Measurements from ENCODE around the gene IFNLR1.
"Not testable (repeated sequence)": the region's sequence is repeated elsewhere in the genome, so short reads cannot be mapped to it uniquely, and the experiment has no call there.

The IFNLR1 gene

GRCh38 chr1:24215226-24215814, 28.2 kb upstream of the IFNLR1 start:
- in situ Hi-C loops (cut with MboI; ENCODE audit: low sequenced_read_pairs): loop anchor here (25.0 kb wide), 1 partner anchor 622 kb away; no protein-coding TSS in a partner anchor
- no peak for DNase-seq (ENCODE audit: low spot score in 2 of 2)
- H3K27me3 ChIP-seq (ENCODE audit: low read depth): peaks cover 7% of the 10 kb centered on the region; the same call in 1 of the 2 replicates
- H3K4me3 ChIP-seq: no peak overlapping the region
- H3K4me1 ChIP-seq: no peaks in the 10 kb centered on the region
- no peaks in the 10 kb centered on the region for H3K9me3 ChIP-seq
- H3K36me3 ChIP-seq (replicated peaks): no peaks in the 10 kb centered on the region

DNA sequence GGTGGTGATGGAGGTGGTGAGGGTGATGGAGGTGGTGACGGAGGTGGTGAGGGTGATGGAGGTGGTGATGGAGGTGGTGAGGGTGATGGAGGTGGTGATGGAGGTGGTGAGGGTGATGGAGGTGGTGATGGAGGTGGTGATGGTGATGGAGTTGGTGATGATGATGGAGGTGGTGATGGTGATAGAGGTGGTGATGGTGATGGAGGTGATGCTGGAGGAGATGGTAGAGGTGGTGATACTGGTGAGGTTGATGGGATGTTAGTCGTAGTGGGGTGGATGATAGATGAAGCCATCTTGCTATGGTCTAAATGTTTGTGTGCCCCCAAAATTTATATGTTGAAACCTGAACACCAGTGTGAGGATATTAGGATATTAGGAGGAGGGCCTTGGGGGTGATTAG, 25.3 kb upstream of the IFNLR1 start:
- no peaks in the 10 kb centered on the region for H3K4me1 ChIP-seq
- peaks cover 7% of the 10 kb centered on the region; the same call in 1 of the 2 replicates for H3K27me3 ChIP-seq (ENCODE audit: low read depth)
- DNase-seq (ENCODE audit: low spot score in 2 of 2): no peak
- no peaks in the 10 kb centered on the region for H3K9me3 ChIP-seq
- H3K36me3 ChIP-seq (replicated peaks): no peaks in the 10 kb centered on the region
- in situ Hi-C loops (cut with MboI; ENCODE audit: low sequenced_read_pairs): loop anchor here (25.0 kb wide), 1 partner anchor 625 kb away; no protein-coding TSS in a partner anchor
- H3K4me3 ChIP-seq: no peak overlapping the region

DNA sequence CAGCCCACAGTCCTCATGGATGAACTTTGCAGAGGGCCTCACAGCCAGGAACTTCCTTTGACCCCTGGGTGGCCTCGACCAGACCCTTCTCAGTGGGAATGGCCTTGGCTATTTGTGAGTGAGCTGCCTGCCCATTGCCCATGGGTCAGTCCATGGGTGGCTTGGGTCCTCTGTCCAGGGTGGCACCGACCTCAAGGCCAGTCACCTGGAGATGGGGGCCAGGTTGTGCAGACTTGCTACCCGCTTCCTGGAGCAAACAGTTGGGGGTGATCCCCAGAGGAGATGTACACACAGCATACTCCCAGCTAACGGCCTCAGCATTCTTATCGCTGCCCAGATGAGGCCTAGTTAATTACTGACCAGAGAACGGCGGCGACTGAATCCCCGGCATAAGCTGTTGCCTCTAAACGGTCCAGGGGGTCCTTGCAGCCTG, 23.1 kb upstream of the IFNLR1 start:
- Histone ChIP-seq H3K4me1 (no peaks in the 10 kb centered on the region), H3K36me3 (replicated peaks) (no peaks in the 10 kb centered on the region), H3K4me3 (no peak overlapping the region), H3K9me3 (no peaks in the 10 kb centered on the region), H3K27me3 (ENCODE audit: low read depth) (peaks cover 3% of the 10 kb centered on the region; the same call in 1 of the 2 replicates)
- DNase-seq (ENCODE audit: low spot score in 2 of 2): no peak
- in situ Hi-C loops (cut with MboI; ENCODE audit: low sequenced_read_pairs): loop anchor here (25.0 kb wide), 1 partner anchor 627 kb away; no protein-coding TSS in a partner anchor

DNA sequence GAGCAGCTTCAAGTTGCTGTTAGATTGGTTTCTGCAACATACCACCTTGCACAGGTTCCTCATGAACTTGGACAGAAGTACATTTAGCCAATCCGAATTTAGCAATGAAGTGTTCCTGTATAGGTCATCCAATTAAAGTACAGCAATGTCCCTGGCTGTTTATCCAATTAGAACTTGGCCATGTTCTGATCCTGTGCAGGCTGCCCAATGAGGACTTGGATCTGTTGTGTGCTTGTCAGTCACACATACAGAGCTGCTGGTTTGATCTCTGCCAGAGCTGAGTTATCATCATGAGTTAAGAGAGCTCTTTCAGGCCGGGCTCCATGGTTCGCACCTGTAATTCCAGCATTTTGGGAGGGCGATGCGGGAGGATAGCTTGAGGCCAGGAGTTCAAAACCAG, 22.0 kb upstream of the IFNLR1 start:
- no peak for DNase-seq (ENCODE audit: low spot score in 2 of 2)
- Histone ChIP-seq H3K36me3 (replicated peaks) (no peaks in the 10 kb centered on the region), H3K4me3 (no peak overlapping the region), H3K27me3 (ENCODE audit: low read depth) (peaks cover 3% of the 10 kb centered on the region; the same call in 1 of the 2 replicates), H3K4me1 (no peaks in the 10 kb centered on the region), H3K9me3 (no peaks in the 10 kb centered on the region)
- in situ Hi-C loops (cut with MboI; ENCODE audit: low sequenced_read_pairs): loop anchor here (10.0 to 25.0 kb wide), 2 partner anchors 426 to 628 kb away; no protein-coding TSS in a partner anchor

GRCh38 chr1:24207709-24208108, 20.6 kb upstream of the IFNLR1 start:
- in situ Hi-C loops (cut with MboI; ENCODE audit: low sequenced_read_pairs): loop anchor here (10.0 to 25.0 kb wide), 2 partner anchors 427 to 630 kb away; no protein-coding TSS in a partner anchor
- Histone ChIP-seq H3K36me3 (replicated peaks) (no peaks in the 10 kb centered on the region), H3K4me1 (no peaks in the 10 kb centered on the region), H3K27me3 (ENCODE audit: low read depth) (no peaks in the 10 kb centered on the region), H3K9me3 (no peaks in the 10 kb centered on the region), H3K4me3 (no peak overlapping the region)
- no peak for DNase-seq (ENCODE audit: low spot score in 2 of 2)

DNA sequence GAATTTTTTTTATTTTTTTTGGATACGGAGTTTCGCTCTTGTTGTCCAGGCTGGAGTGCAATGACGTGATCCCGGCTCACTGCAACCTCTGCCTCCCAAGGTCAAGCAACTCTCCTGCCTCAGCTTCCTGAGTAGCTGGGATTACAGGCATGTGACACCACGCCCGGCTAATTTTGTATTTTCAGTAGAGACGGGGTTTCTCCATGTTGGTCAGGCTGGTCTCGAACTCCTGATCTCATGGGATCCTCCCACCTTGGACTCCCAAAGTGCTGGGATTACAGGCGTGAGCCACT, 20.3 kb upstream of the IFNLR1 start:
- not testable (repeated sequence) for H3K4me1 ChIP-seq; DNase-seq (ENCODE audit: low spot score in 2 of 2); H3K9me3 ChIP-seq; H3K27me3 ChIP-seq (ENCODE audit: low read depth); H3K36me3 ChIP-seq (replicated peaks); H3K4me3 ChIP-seq
- in situ Hi-C loops (cut with MboI; ENCODE audit: low sequenced_read_pairs): loop anchor here (10.0 to 25.0 kb wide), 2 partner anchors 427 to 630 kb away; no protein-coding TSS in a partner anchor

- in situ Hi-C loops (cut with MboI; ENCODE audit: low sequenced_read_pairs): loop anchor here (10.0 to 25.0 kb wide), 2 partner anchors 428 to 631 kb away; no protein-coding TSS in a partner anchor
- H3K4me3 ChIP-seq: no peak overlapping the region
- no peak for DNase-seq (ENCODE audit: low spot score in 2 of 2)
- no peaks in the 10 kb centered on the region for H3K9me3 ChIP-seq
- no peaks in the 10 kb centered on the region for H3K36me3 ChIP-seq (replicated peaks)
- H3K27me3 ChIP-seq (ENCODE audit: low read depth): no peaks in the 10 kb centered on the region
- no peaks in the 10 kb centered on the region for H3K4me1 ChIP-seq
Observed at GRCh38 chr1:24206516-24207394, 19.7 kb upstream of the IFNLR1 start.

DNA sequence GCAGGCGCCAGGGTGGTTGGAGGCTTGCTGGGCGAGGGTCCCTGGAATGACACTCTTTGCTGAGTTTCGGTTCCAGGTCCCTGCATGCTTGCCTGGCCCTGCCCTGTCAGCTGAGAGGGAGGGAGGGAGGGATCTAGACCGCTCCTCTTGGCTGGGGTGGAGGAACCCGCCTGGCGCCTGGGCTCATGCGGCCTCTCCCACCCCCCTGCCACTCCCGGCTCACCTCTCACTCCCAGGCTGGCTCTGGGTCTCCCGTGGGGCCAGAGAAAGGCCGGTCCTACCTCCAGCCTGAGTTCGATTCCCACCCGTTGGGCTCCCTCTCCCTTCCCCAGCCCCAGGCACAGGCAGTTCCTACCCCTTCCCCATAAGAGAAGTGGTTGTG, 19.0 kb upstream of the IFNLR1 start:
- Histone ChIP-seq H3K4me3 (no peak overlapping the region), H3K27me3 (ENCODE audit: low read depth) (no peaks in the 10 kb centered on the region), H3K36me3 (replicated peaks) (no peaks in the 10 kb centered on the region), H3K4me1 (no peaks in the 10 kb centered on the region), H3K9me3 (no peaks in the 10 kb centered on the region)
- DNase-seq (ENCODE audit: low spot score in 2 of 2): no peak
- in situ Hi-C loops (cut with MboI; ENCODE audit: low sequenced_read_pairs): loop anchor here (10.0 to 25.0 kb wide), 2 partner anchors 429 to 631 kb away; no protein-coding TSS in a partner anchor

GRCh38 chr1:24205345-24206082, 18.4 kb upstream of the IFNLR1 start:
- no peak for DNase-seq (ENCODE audit: low spot score in 2 of 2)
- H3K4me3 ChIP-seq: no peak overlapping the region
- no peaks in the 10 kb centered on the region for H3K27me3 ChIP-seq (ENCODE audit: low read depth)
- H3K4me1 ChIP-seq: no peaks in the 10 kb centered on the region
- in situ Hi-C loops (cut with MboI; ENCODE audit: low sequenced_read_pairs): loop anchor here (10.0 to 25.0 kb wide), 2 partner anchors 429 to 632 kb away; no protein-coding TSS in a partner anchor
- no peaks in the 10 kb centered on the region for H3K9me3 ChIP-seq
- H3K36me3 ChIP-seq (replicated peaks): no peaks in the 10 kb centered on the region

DNA sequence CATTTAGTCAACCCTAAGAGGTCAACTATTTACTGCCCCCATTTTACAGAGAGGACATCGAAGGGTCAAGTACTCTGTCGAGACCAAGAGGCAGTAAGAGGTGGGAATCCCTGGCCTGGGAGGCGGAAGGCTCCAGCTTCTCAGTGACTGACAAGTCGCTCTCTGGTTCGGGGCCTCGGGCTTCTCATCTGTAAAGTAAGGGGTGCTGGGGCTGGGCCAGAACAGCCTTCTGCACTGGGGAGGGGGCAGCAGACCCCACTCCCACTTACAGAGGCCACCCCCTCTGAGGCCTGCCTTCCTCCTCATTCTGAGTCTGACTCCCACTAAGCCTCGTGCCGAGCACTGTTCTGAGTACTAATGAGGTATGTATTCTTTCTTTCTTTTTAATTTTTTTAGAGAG, 17.0 kb upstream of the IFNLR1 start:
- in situ Hi-C loops (cut with MboI; ENCODE audit: low sequenced_read_pairs): loop anchor here (5.0 to 25.0 kb wide), 3 partner anchors 188 to 633 kb away; no protein-coding TSS in a partner anchor
- DNase-seq (ENCODE audit: low spot score in 2 of 2): no peak
- H3K27me3 ChIP-seq (ENCODE audit: low read depth): no peaks in the 10 kb centered on the region
- no peak overlapping the region for H3K4me3 ChIP-seq
- H3K9me3 ChIP-seq: no peaks in the 10 kb centered on the region
- H3K4me1 ChIP-seq: no peaks in the 10 kb centered on the region
- H3K36me3 ChIP-seq (replicated peaks): no peaks in the 10 kb centered on the region

DNA sequence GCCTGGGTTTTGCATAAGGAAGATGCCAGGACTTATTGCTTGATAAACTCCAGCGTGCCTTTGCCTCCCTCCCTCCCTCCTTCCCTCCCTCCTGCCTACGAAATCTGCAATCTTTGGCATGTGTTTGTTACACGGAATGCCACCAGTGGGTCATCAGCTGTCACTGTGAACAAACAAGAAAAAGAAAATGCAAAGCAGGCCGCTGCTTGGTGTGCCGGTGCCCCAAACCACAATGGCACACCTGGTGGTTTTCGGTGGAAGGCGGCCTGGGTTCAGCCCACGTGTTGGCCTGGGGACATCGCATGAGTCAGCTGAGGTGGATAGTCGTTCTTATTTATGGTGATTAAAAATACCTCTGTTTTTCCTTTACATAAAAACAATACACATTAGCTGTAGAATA, 16.3 kb upstream of the IFNLR1 start:
- in situ Hi-C loops (cut with MboI; ENCODE audit: low sequenced_read_pairs): loop anchor here (5.0 to 25.0 kb wide), 3 partner anchors 189 to 634 kb away; no protein-coding TSS in a partner anchor

GRCh38 chr1:24202987-24203386, 15.9 kb upstream of the IFNLR1 start:
- H3K4me3 ChIP-seq: no peak overlapping the region
- in situ Hi-C loops (cut with MboI; ENCODE audit: low sequenced_read_pairs): loop anchor here (5.0 to 25.0 kb wide), 3 partner anchors 189 to 634 kb away; no protein-coding TSS in a partner anchor
- H3K36me3 ChIP-seq (replicated peaks): no peaks in the 10 kb centered on the region

More for the DNA sequence above, 16.3 kb upstream of the IFNLR1 start:
- Histone ChIP-seq H3K36me3 (replicated peaks) (no peaks in the 10 kb centered on the region), H3K4me1 (no peaks in the 10 kb centered on the region), H3K27me3 (ENCODE audit: low read depth) (no peaks in the 10 kb centered on the region), H3K9me3 (no peaks in the 10 kb centered on the region), H3K4me3 (no peak overlapping the region)
- no peak for DNase-seq (ENCODE audit: low spot score in 2 of 2)

DNA sequence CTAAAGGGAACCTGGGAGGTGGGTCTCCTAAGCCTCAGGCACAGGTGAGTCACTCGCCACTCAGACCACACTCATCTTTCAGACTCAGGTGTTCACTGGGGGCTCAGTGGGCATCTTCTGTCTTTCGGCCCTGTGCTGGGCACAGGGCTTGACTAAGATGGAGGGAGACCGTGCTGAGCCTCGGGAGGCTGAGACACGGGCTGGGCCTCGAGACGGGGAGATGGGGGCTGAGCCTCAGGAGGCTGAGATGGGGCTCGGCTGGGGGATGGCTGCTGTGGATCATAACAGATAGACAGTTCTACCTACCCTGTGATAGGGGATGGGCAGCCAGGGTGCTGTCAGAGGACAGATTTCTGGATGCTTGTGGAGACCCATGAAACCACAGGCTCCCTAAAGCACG, 15.5 kb upstream of the IFNLR1 start:
- in situ Hi-C loops (cut with MboI; ENCODE audit: low sequenced_read_pairs): loop anchor here (5.0 to 25.0 kb wide), 3 partner anchors 190 to 635 kb away; no protein-coding TSS in a partner anchor
- no peak for DNase-seq (ENCODE audit: low spot score in 2 of 2)
- Histone ChIP-seq H3K4me1 (no peaks in the 10 kb centered on the region), H3K36me3 (replicated peaks) (no peaks in the 10 kb centered on the region), H3K4me3 (no peak overlapping the region), H3K27me3 (ENCODE audit: low read depth) (no peaks in the 10 kb centered on the region), H3K9me3 (no peaks in the 10 kb centered on the region)

More at GRCh38 chr1:24202987-24203386, 15.9 kb upstream of the IFNLR1 start:
- Histone ChIP-seq H3K4me1 (no peaks in the 10 kb centered on the region), H3K9me3 (no peaks in the 10 kb centered on the region), H3K27me3 (ENCODE audit: low read depth) (no peaks in the 10 kb centered on the region)
- no peak for DNase-seq (ENCODE audit: low spot score in 2 of 2)
